AG04449 (cell line): ENCODE measurements around the gene RIPPLY2.

Source experiments
- CTCF ChIA-PET: fragments of 350-600 bp; formaldehyde crosslinking; extraction: SDS; loops from one replicate; lab custom pipeline; 2021; ENCODE audit warnings: antibody characterized with exemption; lab: Yijun Ruan, JAX
- POLR2A ChIA-PET: fragments of 400-600, 350-600 bp; formaldehyde crosslinking; extraction: SDS; loops from one replicate; lab custom pipeline; 2020; ENCODE audit warnings: antibody characterized with exemption, inconsistent platforms; lab: Yijun Ruan, JAX
- DNase-seq: peaks from one replicate; pipeline ENCODE4 v3.0.0-alpha.2; 2010; ENCODE audit warnings: low read depth, low spot score
- H3K4me3 ChIP-seq: 2 replicates; pipeline ENCODE4 v1.5.1; 2011; ENCODE audit warnings: low read depth, mild to moderate bottlenecking, control low read depth, low read length
- TF ChIP-seq, protein P1 (sequence below): IDR thresholded peaks from one replicate; pipeline ENCODE4 v1.5.1; 2011; ENCODE audit warnings: mild to moderate bottlenecking, moderate library complexity, low read length, control low read depth, inconsistent platforms; ENCODE audit not compliant: insufficient read depth; ENCODE audit errors: missing control alignments

The RIPPLY2 gene

DNA sequence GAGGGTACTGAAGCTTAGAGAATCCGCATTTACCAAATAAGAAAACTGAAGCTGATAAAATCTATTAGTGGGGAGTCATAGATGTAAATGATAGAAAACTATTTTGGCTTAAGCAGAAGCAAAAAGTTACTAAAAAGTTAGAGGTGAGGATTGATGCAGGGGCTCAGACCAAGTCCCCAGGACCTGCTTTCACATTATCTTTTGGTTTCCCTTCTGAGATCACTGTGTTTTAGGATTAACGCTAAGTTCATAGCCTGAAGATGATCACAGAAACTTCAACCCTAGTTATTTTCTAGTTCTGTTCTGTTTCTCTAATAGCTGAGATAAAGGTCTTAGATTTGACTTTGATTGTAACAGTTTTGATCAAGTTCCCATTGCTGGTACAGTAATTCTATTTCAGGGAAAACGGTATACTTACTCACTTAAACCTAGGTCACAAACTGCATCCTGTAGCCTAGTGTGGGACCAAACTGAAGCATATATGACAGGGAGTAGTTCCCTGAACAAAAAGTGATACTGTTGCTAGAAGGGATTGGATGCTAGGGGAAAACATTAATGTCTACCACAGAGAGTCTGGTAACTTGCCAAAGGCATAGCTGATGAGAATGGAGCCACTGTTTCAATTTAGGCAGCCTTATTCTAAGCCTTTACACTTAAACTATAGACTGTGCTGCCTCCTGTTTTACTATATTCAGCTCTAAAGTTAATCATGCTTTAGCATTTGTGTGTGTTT lies 19.4 kb downstream of the RIPPLY2 start:
- DNase-seq: no peak
- TF ChIP-seq, protein P1, sequence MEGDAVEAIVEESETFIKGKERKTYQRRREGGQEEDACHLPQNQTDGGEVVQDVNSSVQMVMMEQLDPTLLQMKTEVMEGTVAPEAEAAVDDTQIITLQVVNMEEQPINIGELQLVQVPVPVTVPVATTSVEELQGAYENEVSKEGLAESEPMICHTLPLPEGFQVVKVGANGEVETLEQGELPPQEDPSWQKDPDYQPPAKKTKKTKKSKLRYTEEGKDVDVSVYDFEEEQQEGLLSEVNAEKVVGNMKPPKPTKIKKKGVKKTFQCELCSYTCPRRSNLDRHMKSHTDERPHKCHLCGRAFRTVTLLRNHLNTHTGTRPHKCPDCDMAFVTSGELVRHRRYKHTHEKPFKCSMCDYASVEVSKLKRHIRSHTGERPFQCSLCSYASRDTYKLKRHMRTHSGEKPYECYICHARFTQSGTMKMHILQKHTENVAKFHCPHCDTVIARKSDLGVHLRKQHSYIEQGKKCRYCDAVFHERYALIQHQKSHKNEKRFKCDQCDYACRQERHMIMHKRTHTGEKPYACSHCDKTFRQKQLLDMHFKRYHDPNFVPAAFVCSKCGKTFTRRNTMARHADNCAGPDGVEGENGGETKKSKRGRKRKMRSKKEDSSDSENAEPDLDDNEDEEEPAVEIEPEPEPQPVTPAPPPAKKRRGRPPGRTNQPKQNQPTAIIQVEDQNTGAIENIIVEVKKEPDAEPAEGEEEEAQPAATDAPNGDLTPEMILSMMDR: no peak
- ChIA-PET CTCF (interaction anchor here (0.9 to 2.8 kb wide), 4 partner anchors 9 to 349 kb away, joined by 3 to 12 read pairs (median 4); partner anchors contain the start of gene CYB5R4), POLR2A (no interaction called here)
- no peak overlapping the region for H3K4me3 ChIP-seq

DNA sequence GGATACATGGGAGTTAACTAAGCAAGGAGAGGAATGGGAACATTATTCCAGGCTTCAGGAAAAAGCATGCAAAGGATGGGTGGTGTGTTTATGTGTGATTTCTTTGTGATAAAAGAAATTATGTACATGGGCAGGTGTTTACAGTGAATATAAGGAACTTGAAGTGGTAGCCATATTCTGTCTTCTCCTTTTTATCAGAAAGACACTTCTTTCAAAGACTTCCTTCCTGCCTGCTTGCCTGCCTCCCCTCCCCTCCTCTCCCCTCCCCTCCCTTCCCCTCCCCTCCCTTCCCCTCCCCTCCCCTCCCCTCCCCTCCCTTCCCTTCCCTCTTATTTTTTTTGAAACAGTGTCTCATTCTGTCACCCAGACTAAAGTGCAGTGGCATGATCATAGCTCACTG lies 20.7 kb downstream of the RIPPLY2 start:
- DNase-seq: no peak
- ChIA-PET POLR2A (no interaction called here), CTCF (interaction anchor here (0.9 to 2.8 kb wide), 2 partner anchors 14 to 347 kb away, joined by 3 to 12 read pairs; partner anchors contain the start of gene CYB5R4)

DNA sequence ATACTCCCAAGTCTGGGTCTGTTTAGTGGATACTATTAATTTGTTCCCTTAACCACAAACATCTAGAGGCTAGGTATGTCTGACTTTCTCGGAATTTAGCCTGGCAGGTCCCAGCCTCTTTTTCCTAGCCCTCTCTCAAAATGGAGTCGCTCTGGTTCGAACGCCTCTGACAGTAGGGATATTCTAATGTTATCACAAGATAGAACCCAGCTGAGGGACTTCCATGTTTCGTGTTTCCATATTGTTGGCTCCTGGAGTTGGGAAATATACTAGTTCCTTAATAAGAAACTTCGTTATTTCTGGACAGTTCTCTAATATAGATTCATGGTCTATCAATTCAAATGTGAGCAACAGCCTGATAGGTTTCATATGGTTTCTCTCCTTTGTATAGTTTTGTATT lies 22.7 kb downstream of the RIPPLY2 start:
- no peak overlapping the region for H3K4me3 ChIP-seq
- DNase-seq: no peak
- ChIA-PET POLR2A (no interaction called here), CTCF (interaction anchor here (1.6 to 1.7 kb wide), 2 partner anchors 8 to 345 kb away, joined by 3 to 6 read pairs; no protein-coding TSS in a partner anchor)
- TF ChIP-seq, protein P1: no peak

More for the DNA sequence above, 20.7 kb downstream of the RIPPLY2 start:
- TF ChIP-seq, protein P1: no peak
- H3K4me3 ChIP-seq: no peak overlapping the region

DNA sequence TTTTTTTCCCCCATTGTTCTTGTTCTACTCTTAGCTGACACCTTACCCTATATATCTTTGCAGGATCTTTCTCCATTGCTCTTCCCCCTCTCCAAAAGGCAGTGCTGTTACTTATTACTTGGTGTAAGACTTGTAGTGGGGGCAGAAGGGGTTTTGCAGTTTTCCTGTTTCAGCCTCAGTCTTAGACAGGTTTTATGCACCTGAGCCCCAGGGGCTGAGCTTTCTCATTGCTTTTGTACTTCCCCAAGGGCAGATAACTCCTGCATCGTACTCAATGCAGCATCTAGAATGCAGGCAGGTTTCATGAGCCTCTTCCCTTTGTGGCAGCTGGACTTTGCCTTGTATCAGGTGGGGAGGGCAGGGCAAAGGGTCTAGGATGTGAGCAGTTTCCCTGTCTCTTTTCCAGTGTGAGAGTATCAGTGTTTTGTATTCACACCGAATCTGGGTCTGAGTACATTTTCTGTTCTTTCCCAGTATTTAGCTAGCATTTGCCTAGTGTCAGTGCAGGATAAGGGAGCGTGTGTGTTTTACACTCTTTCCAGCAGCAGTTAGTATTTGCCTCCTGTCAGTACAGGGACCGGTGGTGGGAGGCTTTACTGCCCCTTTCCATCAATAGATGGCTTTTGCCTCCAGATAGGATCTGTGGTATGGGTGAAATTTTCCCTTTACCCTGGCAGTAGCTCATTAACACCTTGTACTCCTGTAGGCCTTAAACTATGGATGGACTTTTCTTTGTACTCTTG lies 25.9 kb downstream of the RIPPLY2 start:
- ChIA-PET CTCF (interaction anchor here (1.5 to 1.9 kb wide), 2 partner anchors 342 to 349 kb away, joined by 6 to 9 read pairs; partner anchors contain the start of gene CEP162), POLR2A (no interaction called here)
- TF ChIP-seq, protein P1: no peak
- H3K4me3 ChIP-seq: no peak overlapping the region
- DNase-seq: no peak

DNA sequence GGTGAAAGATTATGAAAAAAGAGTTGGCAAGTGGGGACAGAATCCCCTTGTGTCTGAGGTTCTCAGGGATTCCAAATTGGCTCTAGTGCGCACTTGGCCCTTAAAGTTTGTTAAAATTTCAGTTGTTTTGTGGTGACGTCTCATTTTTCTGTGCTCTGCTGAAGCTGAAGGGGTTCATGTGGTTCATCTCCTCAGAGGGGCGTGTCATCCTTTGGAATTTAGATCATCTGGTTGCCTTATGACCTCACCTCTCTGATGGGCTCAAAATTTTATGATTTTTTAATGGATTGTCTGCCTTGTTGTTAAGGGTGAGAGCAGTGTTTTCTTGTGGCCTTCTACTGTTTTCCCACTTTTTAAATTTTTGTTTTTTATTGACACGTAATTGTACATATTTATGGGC lies 26.6 kb downstream of the RIPPLY2 start:
- CTCF ChIA-PET: interaction anchor here (1.5 to 1.9 kb wide), 2 partner anchors 341 to 348 kb away, joined by 6 to 9 read pairs; partner anchors contain the start of gene CEP162
- no peak overlapping the region for H3K4me3 ChIP-seq
- no peak for DNase-seq
- TF ChIP-seq, protein P1: no peak
- POLR2A ChIA-PET: no interaction called here

DNA sequence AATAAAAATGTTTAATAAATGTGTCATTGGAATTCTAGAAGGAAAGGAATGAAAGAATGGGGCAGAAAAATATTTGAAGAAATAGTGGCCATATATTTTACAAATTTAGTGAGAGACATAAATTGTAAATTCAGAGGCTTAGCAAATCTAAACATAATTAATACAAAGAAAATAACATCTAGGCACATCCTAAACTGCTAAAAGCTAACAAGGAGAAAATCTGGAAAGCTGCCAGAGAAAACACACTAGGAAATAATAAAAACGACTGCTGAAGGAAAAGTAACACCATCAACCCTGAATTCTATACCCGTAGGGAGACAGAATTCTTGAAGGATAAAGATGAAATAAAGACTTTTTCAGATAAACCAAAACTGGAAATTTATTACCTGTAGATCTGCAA lies 30.1 kb downstream of the RIPPLY2 start:
- ChIA-PET CTCF (interaction anchor here (1.0 to 5.5 kb wide), 5 partner anchors 268 to 1440 kb away, joined by 3 to 121 read pairs (median 13); partner anchors contain the start of gene CEP162), POLR2A (no interaction called here)
- no peak for DNase-seq
- H3K4me3 ChIP-seq: no peak overlapping the region
- TF ChIP-seq, protein P1: no peak
